Measurements from ENCODE around the gene TCF20.

Gene TCF20

DNA sequence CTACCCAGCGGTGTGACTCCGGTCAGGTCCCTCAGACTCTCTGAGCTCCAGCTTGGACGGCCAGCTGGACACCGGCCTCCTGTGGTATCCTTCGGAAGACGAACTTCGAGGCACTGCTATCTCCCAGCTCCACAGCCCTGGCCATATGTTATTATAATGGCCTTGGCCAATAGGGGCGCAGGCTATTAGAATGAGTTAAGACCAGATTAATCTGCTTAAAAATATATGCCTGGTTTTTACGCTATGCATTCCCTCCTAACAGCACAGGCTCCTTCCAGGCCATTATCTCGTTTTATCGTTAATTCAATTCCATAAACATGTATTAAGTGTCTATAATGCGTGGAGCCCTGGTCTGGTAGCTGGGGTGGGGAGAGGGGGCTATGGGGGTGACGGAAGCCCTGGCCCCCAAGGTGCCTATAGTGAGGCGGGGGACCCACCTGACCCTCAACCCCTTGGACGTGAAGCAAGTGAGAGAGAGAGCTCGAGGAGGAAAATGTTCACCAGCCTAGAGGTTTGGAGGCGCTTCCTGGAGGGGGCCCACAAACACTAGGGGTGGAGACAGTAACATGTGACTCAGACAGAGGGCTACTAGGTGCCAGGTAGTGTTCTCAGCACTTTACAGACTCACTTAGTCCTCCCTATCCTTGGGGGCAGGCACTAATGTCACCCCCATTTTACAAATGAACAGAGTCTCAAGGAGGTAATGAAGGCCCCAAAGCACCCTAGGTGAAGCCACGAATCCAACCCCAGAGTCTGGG is 37.5 kb upstream of the TCF20 start:
- TF ChIP-seq, protein P1, sequence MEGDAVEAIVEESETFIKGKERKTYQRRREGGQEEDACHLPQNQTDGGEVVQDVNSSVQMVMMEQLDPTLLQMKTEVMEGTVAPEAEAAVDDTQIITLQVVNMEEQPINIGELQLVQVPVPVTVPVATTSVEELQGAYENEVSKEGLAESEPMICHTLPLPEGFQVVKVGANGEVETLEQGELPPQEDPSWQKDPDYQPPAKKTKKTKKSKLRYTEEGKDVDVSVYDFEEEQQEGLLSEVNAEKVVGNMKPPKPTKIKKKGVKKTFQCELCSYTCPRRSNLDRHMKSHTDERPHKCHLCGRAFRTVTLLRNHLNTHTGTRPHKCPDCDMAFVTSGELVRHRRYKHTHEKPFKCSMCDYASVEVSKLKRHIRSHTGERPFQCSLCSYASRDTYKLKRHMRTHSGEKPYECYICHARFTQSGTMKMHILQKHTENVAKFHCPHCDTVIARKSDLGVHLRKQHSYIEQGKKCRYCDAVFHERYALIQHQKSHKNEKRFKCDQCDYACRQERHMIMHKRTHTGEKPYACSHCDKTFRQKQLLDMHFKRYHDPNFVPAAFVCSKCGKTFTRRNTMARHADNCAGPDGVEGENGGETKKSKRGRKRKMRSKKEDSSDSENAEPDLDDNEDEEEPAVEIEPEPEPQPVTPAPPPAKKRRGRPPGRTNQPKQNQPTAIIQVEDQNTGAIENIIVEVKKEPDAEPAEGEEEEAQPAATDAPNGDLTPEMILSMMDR (IDR thresholded peaks at IDR 0.05; ENCODE audit: control insufficient read depth, extremely low read depth, insufficient read depth): no peak
- DNase-seq (ENCODE audit: low read depth): no peak
- no peak overlapping the region for H3K4me3 ChIP-seq (ENCODE audit: low read depth, low read length)

DNA sequence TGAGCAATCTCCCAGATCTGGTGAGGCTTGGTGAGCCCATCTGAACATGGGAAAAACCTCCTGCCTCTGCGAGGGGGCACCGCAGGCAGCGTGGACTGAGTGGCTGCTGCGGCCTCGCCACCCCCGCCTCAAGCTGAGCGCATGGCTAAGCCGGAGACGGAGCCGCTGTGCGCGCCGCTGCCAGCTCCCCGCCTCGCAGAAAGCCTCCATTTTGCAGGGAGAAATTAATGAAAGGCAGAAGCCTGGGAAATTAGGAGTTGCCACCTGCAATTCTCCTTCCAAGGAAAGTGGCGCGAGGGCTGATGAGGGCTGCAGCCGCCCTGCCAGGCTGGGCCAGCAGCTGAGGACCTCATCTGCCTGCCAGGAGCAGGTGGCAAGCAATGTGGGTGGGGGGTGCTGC is 35.6 kb upstream of the TCF20 start:
- H3K4me3 ChIP-seq (ENCODE audit: low read depth, low read length): no peak overlapping the region
- TF ChIP-seq, protein P1 (IDR thresholded peaks at IDR 0.05; ENCODE audit: control insufficient read depth, extremely low read depth, insufficient read depth): no peak
- DNase-seq (ENCODE audit: low read depth): no peak

DNA sequence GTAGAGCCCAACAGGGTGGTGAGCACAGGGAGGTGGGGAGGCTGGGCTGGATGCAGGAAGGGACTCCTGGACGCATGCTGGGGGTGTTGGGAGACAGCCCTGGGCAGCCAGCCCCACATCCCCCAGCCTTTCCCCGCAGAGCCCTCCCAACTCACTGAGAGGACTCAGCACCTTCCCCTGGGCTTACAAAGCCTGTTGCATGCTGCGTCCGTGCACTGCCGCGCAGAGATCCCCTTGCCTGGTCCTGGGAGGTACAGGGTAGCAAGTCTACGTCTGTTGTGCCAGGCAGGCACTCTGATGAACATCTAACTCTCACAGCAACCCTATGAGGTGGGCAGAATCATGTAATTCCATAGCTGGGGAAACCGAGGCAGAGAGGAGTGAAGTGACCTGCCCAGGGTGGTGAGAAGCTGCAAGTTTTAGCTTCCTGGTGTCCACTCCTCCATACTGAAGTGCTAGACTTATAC is 33.9 kb upstream of the TCF20 start:
- DNase-seq (ENCODE audit: low read depth): no peak
- H3K4me3 ChIP-seq (ENCODE audit: low read depth, low read length): no peak overlapping the region
- TF ChIP-seq, protein P1 (IDR thresholded peaks at IDR 0.05; ENCODE audit: control insufficient read depth, extremely low read depth, insufficient read depth): no peak

DNA sequence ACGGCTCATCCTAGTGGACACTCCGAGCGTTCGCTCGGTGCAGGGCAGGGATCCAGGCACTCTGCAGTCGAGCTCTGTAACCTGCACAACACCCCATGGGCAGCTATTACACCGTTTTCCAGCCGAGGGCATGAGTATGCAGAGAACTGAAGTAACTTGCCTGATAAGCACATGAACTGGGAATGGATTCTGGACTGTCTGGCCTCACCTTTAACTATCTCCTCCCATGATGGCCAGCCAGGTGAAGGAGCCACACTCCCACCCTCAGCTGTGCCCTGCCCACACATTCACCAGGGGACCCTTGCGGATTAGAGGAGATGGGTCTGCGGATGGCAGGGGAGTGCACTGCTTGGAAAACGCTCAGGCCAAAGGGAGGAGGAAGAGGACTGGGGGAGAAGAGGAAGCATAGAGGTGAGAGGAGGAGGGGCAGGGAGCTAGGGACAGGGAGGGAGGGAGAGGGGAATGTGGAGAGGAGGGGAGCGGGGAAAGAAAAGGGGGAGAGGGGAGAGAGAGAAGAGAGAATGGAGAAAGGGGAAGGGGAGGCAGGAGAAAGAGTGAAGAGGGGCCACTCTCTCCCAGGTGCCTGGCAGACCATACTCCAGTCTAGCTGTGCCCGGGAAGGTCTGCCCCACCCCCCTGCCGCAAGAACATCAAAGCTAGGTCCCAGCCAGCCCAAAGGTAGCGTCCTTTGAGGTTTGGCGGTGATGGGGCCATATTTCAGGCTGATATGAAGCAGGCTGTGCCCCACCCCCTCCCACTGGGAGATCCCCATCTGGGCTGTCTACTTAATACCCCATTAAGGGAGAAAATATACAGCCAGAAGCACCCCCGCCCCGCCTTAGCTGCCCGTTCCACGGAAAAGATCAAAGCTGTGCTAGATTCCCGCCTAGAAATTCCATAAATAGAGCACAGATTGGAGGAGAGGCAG is 33.2 kb upstream of the TCF20 start:
- DNase-seq (ENCODE audit: low read depth): no peak
- no peak overlapping the region for H3K4me3 ChIP-seq (ENCODE audit: low read depth, low read length)
- TF ChIP-seq, protein P1 (IDR thresholded peaks at IDR 0.05; ENCODE audit: control insufficient read depth, extremely low read depth, insufficient read depth): no peak

DNA sequence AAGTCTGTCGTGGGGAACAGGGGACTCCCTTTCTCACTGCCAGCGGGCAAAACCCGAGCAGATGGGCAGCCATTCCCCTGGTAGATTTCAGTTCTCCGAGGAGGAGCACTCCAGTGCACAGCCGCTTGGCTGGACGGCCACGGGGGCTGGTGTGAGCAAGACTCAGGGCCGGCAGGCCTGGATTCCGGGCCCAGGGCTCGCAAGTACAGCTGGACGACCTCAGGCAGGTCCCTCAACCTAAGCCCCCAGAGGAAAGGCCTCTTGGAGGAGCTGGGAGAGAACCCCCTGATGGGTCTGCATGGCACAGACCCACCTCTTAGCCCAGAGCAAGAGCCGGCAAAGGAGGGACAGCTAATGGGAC is 31.3 kb upstream of the TCF20 start:
- H3K4me3 ChIP-seq (ENCODE audit: low read depth, low read length): no peak overlapping the region
- DNase-seq (ENCODE audit: low read depth): no peak
- TF ChIP-seq, protein P1 (IDR thresholded peaks at IDR 0.05; ENCODE audit: control insufficient read depth, extremely low read depth, insufficient read depth): no peak

DNA sequence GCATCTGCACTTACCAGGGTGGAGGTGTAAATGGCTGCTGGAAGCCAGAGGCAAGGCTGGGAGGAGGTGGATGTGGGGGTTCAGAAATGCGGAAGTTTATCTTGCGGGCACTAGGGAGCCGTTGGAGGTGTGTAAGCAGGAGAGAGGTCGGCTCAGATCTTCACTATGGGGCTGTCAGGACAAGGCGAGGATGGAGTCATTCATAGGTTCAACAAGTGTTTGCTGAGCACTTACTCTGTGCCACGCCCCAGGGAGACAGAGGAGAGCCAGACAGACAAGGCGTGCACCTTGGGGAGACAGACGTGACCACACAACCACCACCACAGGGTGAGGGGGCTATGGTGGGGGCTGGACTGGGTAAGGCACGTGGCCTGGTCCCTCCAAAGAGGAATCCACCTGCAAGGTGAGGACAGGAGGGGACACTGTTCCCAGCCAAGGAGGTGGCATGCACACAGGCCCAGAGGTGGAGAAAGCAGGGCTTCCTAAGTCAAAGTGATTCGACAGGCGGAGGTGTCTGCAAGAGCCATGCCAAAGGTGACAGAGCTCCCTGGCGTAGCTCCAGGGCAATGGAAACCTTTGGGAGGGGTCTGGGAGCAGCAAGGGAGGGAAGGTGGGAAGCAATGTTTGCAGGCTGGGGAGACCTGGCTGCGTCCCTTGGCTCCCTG is 30.8 kb upstream of the TCF20 start:
- DNase-seq (ENCODE audit: low read depth): no peak
- H3K4me3 ChIP-seq (ENCODE audit: low read depth, low read length): no peak overlapping the region
- TF ChIP-seq, protein P1 (IDR thresholded peaks at IDR 0.05; ENCODE audit: control insufficient read depth, extremely low read depth, insufficient read depth): no peak

Measured in LNCaP clone FGC (cell line).